ENCODE measurements around the gene KCNG2.

- TF ChIP-seq, protein P1, sequence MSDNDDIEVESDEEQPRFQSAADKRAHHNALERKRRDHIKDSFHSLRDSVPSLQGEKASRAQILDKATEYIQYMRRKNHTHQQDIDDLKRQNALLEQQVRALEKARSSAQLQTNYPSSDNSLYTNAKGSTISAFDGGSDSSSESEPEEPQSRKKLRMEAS (IDR thresholded peaks at IDR 0.05) = no peak
- TF ChIP-seq POLR2AphosphoS5 (IDR thresholded peaks at IDR 0.05; ENCODE audit: low read depth, low read length) = no peak
- TF ChIP-seq, protein P2, sequence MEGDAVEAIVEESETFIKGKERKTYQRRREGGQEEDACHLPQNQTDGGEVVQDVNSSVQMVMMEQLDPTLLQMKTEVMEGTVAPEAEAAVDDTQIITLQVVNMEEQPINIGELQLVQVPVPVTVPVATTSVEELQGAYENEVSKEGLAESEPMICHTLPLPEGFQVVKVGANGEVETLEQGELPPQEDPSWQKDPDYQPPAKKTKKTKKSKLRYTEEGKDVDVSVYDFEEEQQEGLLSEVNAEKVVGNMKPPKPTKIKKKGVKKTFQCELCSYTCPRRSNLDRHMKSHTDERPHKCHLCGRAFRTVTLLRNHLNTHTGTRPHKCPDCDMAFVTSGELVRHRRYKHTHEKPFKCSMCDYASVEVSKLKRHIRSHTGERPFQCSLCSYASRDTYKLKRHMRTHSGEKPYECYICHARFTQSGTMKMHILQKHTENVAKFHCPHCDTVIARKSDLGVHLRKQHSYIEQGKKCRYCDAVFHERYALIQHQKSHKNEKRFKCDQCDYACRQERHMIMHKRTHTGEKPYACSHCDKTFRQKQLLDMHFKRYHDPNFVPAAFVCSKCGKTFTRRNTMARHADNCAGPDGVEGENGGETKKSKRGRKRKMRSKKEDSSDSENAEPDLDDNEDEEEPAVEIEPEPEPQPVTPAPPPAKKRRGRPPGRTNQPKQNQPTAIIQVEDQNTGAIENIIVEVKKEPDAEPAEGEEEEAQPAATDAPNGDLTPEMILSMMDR (IDR thresholded peaks at IDR 0.05 in 2 of 3, conservative IDR thresholded peaks at IDR 0.05 in 1 of 3; ENCODE audit: borderline replicate concordance in 1 of 3, insufficient read depth in 1 of 3, low read depth in 2 of 3, low read length in 2 of 3) = no peak
- no peak for TF ChIP-seq EZH2 (IDR thresholded peaks at IDR 0.05)
- no peak for TF ChIP-seq RAD21 (IDR thresholded peaks at IDR 0.05; ENCODE audit: low read depth)
- no peak for TF ChIP-seq SRF (IDR thresholded peaks at IDR 0.05; ENCODE audit: low read depth)
- no peak for TF ChIP-seq POLR2A (IDR thresholded peaks at IDR 0.05; ENCODE audit: borderline replicate concordance, extremely low read depth, insufficient read depth, insufficient read length)
- no peak for TF ChIP-seq YY1 (IDR thresholded peaks at IDR 0.05; ENCODE audit: extremely low read depth, insufficient replicate concordance, low read depth, low read length)
- no peak for TF ChIP-seq ZNF274 (IDR thresholded peaks at IDR 0.05; ENCODE audit: low read depth, low read length)
- no peak for TF ChIP-seq CEBPB (IDR thresholded peaks at IDR 0.05; ENCODE audit: low read depth)
- no peak for TF ChIP-seq EZH2phosphoT487 (IDR thresholded peaks at IDR 0.05; ENCODE audit: borderline replicate concordance)
Observed at GRCh38 chr18:79933765-79934164, 136.0 kb downstream of the KCNG2 start.

Data from HCT116 (cell line).